Effector memory CD8-positive, alpha-beta T cell (primary cell): Measurements from ENCODE around the gene PACSIN2.
A peak's percentile ranks its signal among the peaks of the same experiment; 100 is the strongest.
"Not testable (repeated sequence)": the region's sequence is repeated elsewhere in the genome, so short reads cannot be mapped to it uniquely, and the experiment has no call there.

Source experiments
- ATAC-seq: fragments of 150-1000 bp; cut with Tn5 transposase; replicated peaks from 2 replicates; pipeline ENCODE4 v1.10.0; 2021; ENCODE audit warnings: mild to moderate bottlenecking, moderate library complexity
- DNase-seq, 3 experiments: peaks; one replicate each; pipeline ENCODE4 v3.0.0; 2021
- H3K27ac Mint-ChIP-seq, 2 donors: one replicate each; pipeline ENCODE4 v1.8.0; 2022; ENCODE audit warnings: mild to moderate bottlenecking in 2 of 2, mixed read lengths in 2 of 2, moderate library complexity in 2 of 2
- H3K27me3 Mint-ChIP-seq, 2 donors: one replicate each; pipeline ENCODE4 v1.8.0; 2022; ENCODE audit warnings: mixed read lengths in 2 of 2
- H3K36me3 Mint-ChIP-seq: one replicate; pipeline ENCODE4 v1.8.0; 2022; ENCODE audit warnings: mild to moderate bottlenecking, moderate library complexity, mixed read lengths; ENCODE audit not compliant: insufficient read depth
- H3K4me1 Mint-ChIP-seq, 2 donors: one replicate each; pipeline ENCODE4 v1.8.0; 2022; ENCODE audit warnings: low read depth in 2 of 2, mixed read lengths in 2 of 2
- H3K4me3 Mint-ChIP-seq, 2 donors: one replicate each; pipeline ENCODE4 v1.8.0; 2022; ENCODE audit warnings: mild to moderate bottlenecking in 2 of 2, mixed read lengths in 2 of 2, moderate library complexity in 2 of 2
- H3K9me3 Mint-ChIP-seq, 2 donors: one replicate each; pipeline ENCODE4 v1.8.0; 2022; ENCODE audit warnings: mixed read lengths in 2 of 2

Gene PACSIN2

GRCh38 chr22:42976217-42976933, 38.6 kb downstream of the PACSIN2 start:
- DNase-seq (no peak), ATAC-seq (no peak)
- Mint-ChIP-seq H3K27me3 (no peaks in the 10 kb centered on the region), H3K9me3 (no peaks in the 10 kb centered on the region), H3K4me3 (no peak overlapping the region), H3K27ac (no peak overlapping the region), H3K4me1 (peaks cover 24 to 33% of the 10 kb centered on the region in 2 donors), H3K36me3 (peaks cover 2% of the 10 kb centered on the region)

- no peaks in the 10 kb centered on the region for H3K9me3 Mint-ChIP-seq
- peaks cover 32 to 36% of the 10 kb centered on the region in 2 donors for H3K4me1 Mint-ChIP-seq
- H3K4me3 Mint-ChIP-seq, result no peak overlapping the region
- H3K27ac Mint-ChIP-seq, result peak overlapping the region in 1 of 2 donors; percentile 82
- H3K27me3 Mint-ChIP-seq, result no peaks in the 10 kb centered on the region
- peaks cover 2% of the 10 kb centered on the region for H3K36me3 Mint-ChIP-seq
- ATAC-seq, result no peak
- DNase-seq, result no peak
These were observed 40.7 kb downstream of the PACSIN2 start for GRCh38 chr22:42974223-42974622.

GRCh38 chr22:42973536-42973881, 41.4 kb downstream of the PACSIN2 start:
- H3K36me3 Mint-ChIP-seq, result peaks cover 2% of the 10 kb centered on the region
- no peak overlapping the region for H3K27ac Mint-ChIP-seq
- ATAC-seq, result no peak
- H3K4me1 Mint-ChIP-seq, result peaks cover 30 to 32% of the 10 kb centered on the region in 2 donors
- no peak for DNase-seq
- no peaks in the 10 kb centered on the region for H3K9me3 Mint-ChIP-seq
- no peaks in the 10 kb centered on the region for H3K27me3 Mint-ChIP-seq
- no peak overlapping the region for H3K4me3 Mint-ChIP-seq

- ATAC-seq, result no peak
- H3K27ac Mint-ChIP-seq, result no peak overlapping the region
- no peaks in the 10 kb centered on the region for H3K9me3 Mint-ChIP-seq
- H3K4me1 Mint-ChIP-seq, result peaks cover 24 to 37% of the 10 kb centered on the region in 2 donors
- H3K36me3 Mint-ChIP-seq, result peaks cover 5% of the 10 kb centered on the region
- no peak for DNase-seq
- no peak overlapping the region for H3K4me3 Mint-ChIP-seq
- H3K27me3 Mint-ChIP-seq, result no peaks in the 10 kb centered on the region
These were observed 42.1 kb downstream of the PACSIN2 start for GRCh38 chr22:42972649-42973535.

- H3K4me1 Mint-ChIP-seq, result peaks cover 20 to 27% of the 10 kb centered on the region in 2 donors
- peaks cover 13% of the 10 kb centered on the region for H3K36me3 Mint-ChIP-seq
- H3K27ac Mint-ChIP-seq, result peak overlapping the region in 1 of 2 donors; percentile 74
- not testable (repeated sequence) for DNase-seq, H3K4me3 Mint-ChIP-seq, H3K27me3 Mint-ChIP-seq, H3K9me3 Mint-ChIP-seq, ATAC-seq
These were observed 43.5 kb downstream of the PACSIN2 start for GRCh38 chr22:42971473-42971860.

- Mint-ChIP-seq H3K4me1 (peaks cover 19 to 29% of the 10 kb centered on the region in 2 donors), H3K27ac (no peak overlapping the region), H3K27me3 (no peaks in the 10 kb centered on the region), H3K9me3 (no peaks in the 10 kb centered on the region), H3K4me3 (no peak overlapping the region), H3K36me3 (peaks cover 16% of the 10 kb centered on the region)
- DNase-seq (no peak), ATAC-seq (no peak)
These were observed 44.9 kb downstream of the PACSIN2 start for GRCh38 chr22:42970029-42970428.

GRCh38 chr22:42969348-42969975, 45.5 kb downstream of the PACSIN2 start:
- no peak overlapping the region for H3K4me3 Mint-ChIP-seq
- no peak for DNase-seq
- no peak for ATAC-seq
- H3K27me3 Mint-ChIP-seq, result no peaks in the 10 kb centered on the region
- peaks cover 19 to 32% of the 10 kb centered on the region in 2 donors for H3K4me1 Mint-ChIP-seq
- H3K27ac Mint-ChIP-seq, result no peak overlapping the region
- peaks cover 16% of the 10 kb centered on the region for H3K36me3 Mint-ChIP-seq
- no peaks in the 10 kb centered on the region for H3K9me3 Mint-ChIP-seq

- DNase-seq (no peak), ATAC-seq (no peak)
- peaks cover 19% of the 10 kb centered on the region for H3K36me3 Mint-ChIP-seq
- H3K4me3 Mint-ChIP-seq, result no peak overlapping the region
- no peaks in the 10 kb centered on the region for H3K9me3 Mint-ChIP-seq
- peaks cover 12 to 30% of the 10 kb centered on the region in 2 donors for H3K4me1 Mint-ChIP-seq
- no peaks in the 10 kb centered on the region for H3K27me3 Mint-ChIP-seq
- peak overlapping the region; percentile 48 to 69 for H3K27ac Mint-ChIP-seq
These were observed 47.0 kb downstream of the PACSIN2 start for GRCh38 chr22:42967933-42968332.

- Mint-ChIP-seq H3K27me3 (no peaks in the 10 kb centered on the region), H3K36me3 (peaks cover 19% of the 10 kb centered on the region), H3K9me3 (no peaks in the 10 kb centered on the region), H3K4me1 (peaks cover 12 to 34% of the 10 kb centered on the region in 2 donors), H3K4me3 (no peak overlapping the region), H3K27ac (no peak overlapping the region)
- no peak for DNase-seq
- no peak for ATAC-seq
These were observed 47.9 kb downstream of the PACSIN2 start for GRCh38 chr22:42967005-42967404.

- H3K27ac Mint-ChIP-seq, result no peak overlapping the region
- peaks cover 19% of the 10 kb centered on the region for H3K36me3 Mint-ChIP-seq
- ATAC-seq (no peak), DNase-seq (no peak)
- H3K4me1 Mint-ChIP-seq, result peaks cover 14 to 38% of the 10 kb centered on the region in 2 donors
- H3K9me3 Mint-ChIP-seq, result no peaks in the 10 kb centered on the region
- H3K27me3 Mint-ChIP-seq, result no peaks in the 10 kb centered on the region
- H3K4me3 Mint-ChIP-seq, result no peak overlapping the region
These were observed 48.5 kb downstream of the PACSIN2 start for GRCh38 chr22:42966497-42966896.

- Mint-ChIP-seq H3K4me1 (peaks cover 19 to 42% of the 10 kb centered on the region in 2 donors), H3K9me3 (no peaks in the 10 kb centered on the region), H3K27me3 (no peaks in the 10 kb centered on the region), H3K36me3 (peaks cover 19% of the 10 kb centered on the region), H3K27ac (peak overlapping the region in 1 of 2 donors; percentile 47), H3K4me3 (no peak overlapping the region)
- peak; percentile 26 for ATAC-seq
- DNase-seq, result no peak
These were observed 49.8 kb downstream of the PACSIN2 start for GRCh38 chr22:42964994-42965699.

GRCh38 chr22:42963231-42963595, 51.7 kb downstream of the PACSIN2 start:
- H3K4me1 Mint-ChIP-seq, result peaks cover 26 to 42% of the 10 kb centered on the region in 2 donors
- H3K9me3 Mint-ChIP-seq, result no peaks in the 10 kb centered on the region
- H3K4me3 Mint-ChIP-seq, result no peak overlapping the region
- DNase-seq (no peak), ATAC-seq (no peak)
- H3K36me3 Mint-ChIP-seq, result peaks cover 19% of the 10 kb centered on the region
- no peaks in the 10 kb centered on the region for H3K27me3 Mint-ChIP-seq
- H3K27ac Mint-ChIP-seq, result no peak overlapping the region
